ENCODE measurements around the gene C1orf185.

GRCh38 chr1:51165540-51165939, 63.5 kb downstream of the C1orf185 start:
- TF ChIP-seq CTCF (conservative IDR thresholded peaks at IDR 0.05; ENCODE audit: low read length) = no peak
- TF ChIP-seq EZH2phosphoT487 (IDR thresholded peaks at IDR 0.05; ENCODE audit: borderline replicate concordance) = no peak
